ENCODE results near the gene MESD.

The MESD gene

DNA sequence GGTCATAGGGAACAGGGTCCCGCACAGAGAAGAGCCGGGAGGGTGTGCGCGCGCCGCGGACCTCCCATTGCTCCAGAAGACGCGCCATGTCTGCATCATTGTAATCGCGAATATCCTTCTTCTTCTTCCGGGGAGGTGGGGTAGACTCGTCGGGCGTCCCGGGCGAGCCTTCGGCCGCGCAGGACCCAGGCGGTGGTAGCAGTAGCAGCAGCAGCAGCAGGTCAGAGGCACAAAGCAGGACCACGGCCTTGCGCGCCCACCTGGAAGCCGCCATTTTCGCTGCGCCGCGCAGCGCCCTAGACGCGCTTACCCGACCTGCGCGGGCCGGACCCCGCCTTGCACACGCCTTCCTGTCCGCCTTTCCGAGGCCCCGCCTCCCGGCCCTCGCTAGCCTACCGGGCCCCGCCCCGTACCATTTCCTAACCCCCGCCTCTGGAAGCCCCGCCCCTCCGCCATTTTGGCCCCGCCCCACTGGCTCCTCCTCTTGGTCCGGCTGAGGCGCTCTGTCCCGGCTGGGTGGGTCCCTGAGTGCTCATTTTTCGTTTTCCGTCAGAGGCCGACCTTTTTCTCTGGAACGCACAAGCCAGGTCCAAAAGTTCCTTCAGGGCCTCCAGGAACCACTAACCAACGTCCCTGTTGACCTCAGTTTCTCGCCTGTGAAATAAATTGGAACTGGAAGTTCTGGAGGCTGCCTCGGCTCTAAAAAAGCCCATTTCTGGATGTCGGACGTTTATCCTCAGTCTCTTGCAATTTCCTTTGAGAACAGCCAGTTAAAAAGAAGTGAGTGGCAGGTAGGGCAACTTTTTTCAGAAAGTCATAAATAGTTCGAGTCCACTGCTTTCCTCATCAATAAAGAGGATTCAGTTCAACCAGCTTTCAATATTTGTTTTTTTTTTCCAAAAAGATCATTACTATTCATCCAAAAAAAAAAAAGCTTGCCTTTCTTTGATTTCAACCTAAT is at the start of gene MESD:
MESD (minus strand) TSS at position 302 of the 961 bp plus-strand sequence; CDS start at position 274, 28 bp downstream.
- Histone ChIP-seq H3K4me3 (ENCODE audit: low read length) (peak within 1 kb of the TSS; percentile 99), H3K9ac (ENCODE audit: low read length) (peak within 1 kb of the TSS; percentile 93), H3K9me3 (ENCODE audit: control insufficient read depth, low read length) (no peaks in the 10 kb centered on the region), H3K4me1 (ENCODE audit: control insufficient read depth, insufficient read depth, low read length) (peaks cover 50% of the 10 kb centered on the region), H3K36me3 (ENCODE audit: control insufficient read depth, insufficient read depth, low read length, severe bottlenecking) (no peaks in the 10 kb centered on the region), H3K27me3 (replicated peaks; ENCODE audit: control insufficient read depth, insufficient read depth, low read length) (no peaks in the 10 kb centered on the region)
- DNase-seq (ENCODE audit: low read depth), result peak; percentile 99

DNA sequence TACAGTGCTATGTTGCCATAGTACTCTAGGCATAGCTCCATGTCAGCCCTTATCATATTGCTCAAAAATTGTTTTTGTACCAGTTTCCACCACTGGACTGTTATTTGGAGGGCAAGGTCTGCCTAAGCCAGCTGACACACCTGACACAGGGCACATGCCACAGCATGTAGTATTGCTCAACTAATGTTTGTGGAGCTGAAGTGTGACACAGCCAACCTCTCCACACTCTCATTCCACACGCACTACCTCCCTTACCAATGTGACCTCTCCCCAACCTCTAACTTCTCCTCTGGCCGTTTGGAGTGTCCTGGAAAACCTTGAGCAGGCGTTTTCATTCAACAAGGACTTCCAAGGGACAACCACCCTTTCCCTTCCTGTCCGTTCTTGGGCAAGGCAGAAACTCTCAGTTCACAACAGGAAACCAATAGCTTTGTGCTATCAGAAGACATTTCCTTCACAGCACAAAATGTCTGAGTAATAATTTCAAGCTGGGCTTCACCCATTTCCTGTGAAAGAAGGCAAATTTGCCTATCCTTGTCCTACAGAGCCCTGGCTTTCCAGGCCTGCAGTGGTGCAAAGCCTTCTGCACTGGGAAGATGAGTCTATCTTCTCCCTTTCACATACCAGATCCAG is 49.5 kb upstream of the MESD start:
- Histone ChIP-seq H3K4me1 (ENCODE audit: control insufficient read depth, insufficient read depth, low read length) (no peaks in the 10 kb centered on the region), H3K27me3 (replicated peaks; ENCODE audit: control insufficient read depth, insufficient read depth, low read length) (no peaks in the 10 kb centered on the region), H3K4me3 (ENCODE audit: low read length) (no peak overlapping the region), H3K36me3 (ENCODE audit: control insufficient read depth, insufficient read depth, low read length, severe bottlenecking) (no peaks in the 10 kb centered on the region), H3K9ac (ENCODE audit: low read length) (no peak overlapping the region), H3K9me3 (ENCODE audit: control insufficient read depth, low read length) (no peaks in the 10 kb centered on the region)
- no peak for DNase-seq (ENCODE audit: low read depth)

DNA sequence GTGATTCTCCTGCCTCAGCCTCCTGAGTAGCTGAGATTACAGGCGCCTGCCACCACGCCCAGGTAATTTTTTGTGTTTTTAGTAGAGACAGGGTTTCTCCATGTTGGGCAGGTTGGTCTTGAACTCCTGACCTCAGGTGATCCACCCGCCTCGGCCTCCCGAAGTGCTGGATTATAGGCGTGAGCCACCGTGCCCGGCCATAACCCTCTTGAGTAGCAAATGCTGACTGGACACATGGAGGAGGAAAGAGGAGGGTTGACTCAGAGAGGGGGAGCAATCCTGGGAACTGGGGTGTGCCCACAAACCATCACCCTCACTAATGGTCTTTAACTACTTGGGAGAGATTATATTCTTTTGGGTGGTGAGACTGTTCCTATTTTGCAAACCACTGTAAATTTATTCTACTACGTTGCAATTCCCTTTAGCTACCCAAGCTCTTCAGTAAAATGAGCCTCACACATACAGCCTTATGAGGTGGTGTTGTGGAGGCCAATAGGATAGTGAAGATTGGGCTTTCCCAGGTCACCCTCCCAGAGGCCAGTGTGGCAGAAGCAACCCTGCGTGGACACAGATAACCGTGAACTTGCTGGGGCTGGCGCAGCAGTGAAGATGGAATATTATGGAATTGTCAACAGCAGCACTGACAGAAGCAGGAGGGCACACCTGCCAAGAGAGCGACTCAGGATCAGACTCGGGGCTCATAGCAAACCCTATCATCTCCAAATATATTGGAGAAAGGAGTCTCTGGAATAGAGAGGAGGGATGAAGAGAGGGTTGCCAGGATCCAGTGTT is 48.5 kb upstream of the MESD start:
- no peak overlapping the region for H3K9ac ChIP-seq (ENCODE audit: low read length)
- no peaks in the 10 kb centered on the region for H3K9me3 ChIP-seq (ENCODE audit: control insufficient read depth, low read length)
- no peak for DNase-seq (ENCODE audit: low read depth)
- H3K36me3 ChIP-seq (ENCODE audit: control insufficient read depth, insufficient read depth, low read length, severe bottlenecking), result no peaks in the 10 kb centered on the region
- no peak overlapping the region for H3K4me3 ChIP-seq (ENCODE audit: low read length)
- H3K4me1 ChIP-seq (ENCODE audit: control insufficient read depth, insufficient read depth, low read length), result no peaks in the 10 kb centered on the region
- no peaks in the 10 kb centered on the region for H3K27me3 ChIP-seq (replicated peaks; ENCODE audit: control insufficient read depth, insufficient read depth, low read length)

DNA sequence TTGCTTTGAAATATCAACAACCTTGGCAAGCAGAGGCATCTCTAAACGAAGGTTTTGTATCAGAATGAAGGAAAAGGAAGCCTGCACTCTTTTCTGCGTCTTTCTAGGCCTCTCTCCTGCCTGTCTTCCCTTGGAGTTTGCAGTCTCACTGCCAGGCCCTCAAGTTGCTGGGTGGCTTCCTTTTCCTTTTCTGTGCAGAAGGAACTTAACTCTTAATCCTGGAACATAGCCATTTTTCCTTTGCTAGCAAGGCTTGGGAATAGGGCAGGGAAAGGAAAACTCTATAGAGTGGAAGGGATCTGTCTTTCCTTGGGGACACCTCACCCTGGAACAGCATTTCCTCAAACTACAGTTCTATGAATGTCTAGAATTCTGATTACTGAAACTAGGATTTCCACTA is 43.9 kb upstream of the MESD start:
- Histone ChIP-seq H3K4me1 (ENCODE audit: control insufficient read depth, insufficient read depth, low read length) (peaks cover 6% of the 10 kb centered on the region), H3K36me3 (ENCODE audit: control insufficient read depth, insufficient read depth, low read length, severe bottlenecking) (no peaks in the 10 kb centered on the region), H3K4me3 (ENCODE audit: low read length) (no peak overlapping the region), H3K27me3 (replicated peaks; ENCODE audit: control insufficient read depth, insufficient read depth, low read length) (no peaks in the 10 kb centered on the region), H3K9ac (ENCODE audit: low read length) (no peak overlapping the region), H3K9me3 (ENCODE audit: control insufficient read depth, low read length) (no peaks in the 10 kb centered on the region)
- no peak for DNase-seq (ENCODE audit: low read depth)

DNA sequence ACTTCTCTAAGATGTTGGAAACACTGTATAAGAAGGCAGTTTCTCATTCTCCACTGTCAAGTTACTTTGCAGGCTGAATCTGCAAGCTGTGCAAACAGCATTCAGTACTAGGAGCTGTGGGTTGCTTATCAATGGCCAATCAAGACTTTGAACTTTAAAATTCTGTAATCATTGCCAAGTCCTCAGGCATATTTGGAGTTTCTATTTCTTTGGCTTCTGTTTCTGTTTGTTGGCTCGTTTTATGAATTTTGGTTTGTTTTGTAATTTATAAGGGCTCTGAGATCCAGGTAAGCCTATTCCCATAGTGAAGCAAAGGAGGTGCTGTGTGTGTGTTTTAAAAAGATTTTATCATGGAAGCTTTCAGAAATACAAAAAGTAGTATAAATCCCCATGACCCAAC is 43.2 kb upstream of the MESD start:
- no peaks in the 10 kb centered on the region for H3K36me3 ChIP-seq (ENCODE audit: control insufficient read depth, insufficient read depth, low read length, severe bottlenecking)
- DNase-seq (ENCODE audit: low read depth), result no peak

DNA sequence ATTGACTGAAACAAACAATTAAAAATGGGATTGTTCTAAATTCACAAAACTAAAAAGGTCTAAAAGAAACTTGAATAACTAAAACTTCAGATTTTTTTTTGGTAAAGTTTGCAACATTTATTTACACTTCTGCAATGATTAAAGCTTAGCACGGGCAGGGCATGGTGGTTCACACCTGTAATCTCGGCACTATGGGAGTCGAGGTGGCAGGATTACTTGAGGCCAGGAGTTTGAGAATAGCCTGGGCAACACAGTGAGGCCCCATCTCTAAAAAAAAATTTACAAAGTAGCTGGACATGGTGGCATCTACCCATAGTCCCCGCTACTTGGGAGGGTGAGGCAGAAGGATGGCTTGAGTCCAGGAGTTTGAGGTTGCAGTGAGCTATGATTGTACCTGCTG is 42.7 kb upstream of the MESD start:
- Histone ChIP-seq H3K27me3 (replicated peaks; ENCODE audit: control insufficient read depth, insufficient read depth, low read length) (no peaks in the 10 kb centered on the region), H3K9me3 (ENCODE audit: control insufficient read depth, low read length) (no peaks in the 10 kb centered on the region), H3K4me1 (ENCODE audit: control insufficient read depth, insufficient read depth, low read length) (peaks cover 6% of the 10 kb centered on the region), H3K4me3 (ENCODE audit: low read length) (no peak overlapping the region), H3K36me3 (ENCODE audit: control insufficient read depth, insufficient read depth, low read length, severe bottlenecking) (no peaks in the 10 kb centered on the region), H3K9ac (ENCODE audit: low read length) (no peak overlapping the region)
- DNase-seq (ENCODE audit: low read depth), result no peak

More for the DNA sequence above, 43.2 kb upstream of the MESD start:
- H3K4me3 ChIP-seq (ENCODE audit: low read length), result no peak overlapping the region
- H3K4me1 ChIP-seq (ENCODE audit: control insufficient read depth, insufficient read depth, low read length), result peaks cover 6% of the 10 kb centered on the region
- no peaks in the 10 kb centered on the region for H3K9me3 ChIP-seq (ENCODE audit: control insufficient read depth, low read length)
- no peak overlapping the region for H3K9ac ChIP-seq (ENCODE audit: low read length)
- no peaks in the 10 kb centered on the region for H3K27me3 ChIP-seq (replicated peaks; ENCODE audit: control insufficient read depth, insufficient read depth, low read length)

DNA sequence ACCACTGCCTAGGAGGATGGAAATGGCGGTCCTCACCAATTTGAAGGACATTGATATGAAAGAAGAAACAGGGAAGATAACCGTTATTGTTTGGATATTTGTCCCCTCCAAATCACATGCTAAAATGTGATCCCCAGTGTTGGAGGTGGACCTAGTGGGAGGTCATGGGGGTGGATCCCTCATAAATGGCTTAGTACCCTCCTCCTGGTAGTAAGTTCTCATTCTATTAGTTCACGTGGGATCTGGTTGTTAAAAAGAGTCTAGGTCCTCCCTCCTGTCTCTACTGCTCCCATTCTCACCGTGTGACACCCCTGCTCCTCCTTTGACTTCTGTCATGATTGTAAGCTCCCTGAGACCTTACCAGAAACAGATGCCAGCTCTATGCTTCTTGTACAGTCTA is 41.6 kb upstream of the MESD start:
- Histone ChIP-seq H3K9ac (ENCODE audit: low read length) (no peak overlapping the region), H3K9me3 (ENCODE audit: control insufficient read depth, low read length) (no peaks in the 10 kb centered on the region), H3K27me3 (replicated peaks; ENCODE audit: control insufficient read depth, insufficient read depth, low read length) (no peaks in the 10 kb centered on the region), H3K36me3 (ENCODE audit: control insufficient read depth, insufficient read depth, low read length, severe bottlenecking) (no peaks in the 10 kb centered on the region), H3K4me1 (ENCODE audit: control insufficient read depth, insufficient read depth, low read length) (peaks cover 11% of the 10 kb centered on the region), H3K4me3 (ENCODE audit: low read length) (no peak overlapping the region)
- DNase-seq (ENCODE audit: low read depth), result no peak

DNA sequence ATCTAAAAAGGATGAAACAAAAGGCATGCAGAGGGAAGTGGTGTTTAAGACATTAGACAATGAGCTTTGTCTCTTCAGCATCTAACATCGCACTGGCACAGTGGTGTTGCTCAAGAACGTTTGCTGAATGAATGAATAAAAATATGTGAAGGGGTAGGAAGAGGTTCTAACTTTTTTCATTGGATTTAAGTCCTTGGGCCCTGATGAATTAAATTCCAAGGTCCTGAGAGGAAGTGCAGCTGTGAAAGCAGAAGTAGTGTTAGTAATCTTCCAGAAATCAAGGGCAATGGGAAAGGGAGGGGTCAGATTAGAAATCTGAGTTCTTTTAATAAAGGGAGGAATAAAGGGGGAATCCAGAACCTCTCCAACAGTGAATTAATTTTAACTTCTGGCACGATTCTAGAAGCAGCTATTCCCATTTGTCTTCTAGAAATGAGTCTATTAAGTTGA is 40.7 kb upstream of the MESD start:
- no peak overlapping the region for H3K4me3 ChIP-seq (ENCODE audit: low read length)
- H3K4me1 ChIP-seq (ENCODE audit: control insufficient read depth, insufficient read depth, low read length), result peaks cover 20% of the 10 kb centered on the region
- H3K9ac ChIP-seq (ENCODE audit: low read length), result no peak overlapping the region
- DNase-seq (ENCODE audit: low read depth), result no peak
- H3K36me3 ChIP-seq (ENCODE audit: control insufficient read depth, insufficient read depth, low read length, severe bottlenecking), result no peaks in the 10 kb centered on the region
- H3K27me3 ChIP-seq (replicated peaks; ENCODE audit: control insufficient read depth, insufficient read depth, low read length), result no peaks in the 10 kb centered on the region
- H3K9me3 ChIP-seq (ENCODE audit: control insufficient read depth, low read length), result no peaks in the 10 kb centered on the region

DNA sequence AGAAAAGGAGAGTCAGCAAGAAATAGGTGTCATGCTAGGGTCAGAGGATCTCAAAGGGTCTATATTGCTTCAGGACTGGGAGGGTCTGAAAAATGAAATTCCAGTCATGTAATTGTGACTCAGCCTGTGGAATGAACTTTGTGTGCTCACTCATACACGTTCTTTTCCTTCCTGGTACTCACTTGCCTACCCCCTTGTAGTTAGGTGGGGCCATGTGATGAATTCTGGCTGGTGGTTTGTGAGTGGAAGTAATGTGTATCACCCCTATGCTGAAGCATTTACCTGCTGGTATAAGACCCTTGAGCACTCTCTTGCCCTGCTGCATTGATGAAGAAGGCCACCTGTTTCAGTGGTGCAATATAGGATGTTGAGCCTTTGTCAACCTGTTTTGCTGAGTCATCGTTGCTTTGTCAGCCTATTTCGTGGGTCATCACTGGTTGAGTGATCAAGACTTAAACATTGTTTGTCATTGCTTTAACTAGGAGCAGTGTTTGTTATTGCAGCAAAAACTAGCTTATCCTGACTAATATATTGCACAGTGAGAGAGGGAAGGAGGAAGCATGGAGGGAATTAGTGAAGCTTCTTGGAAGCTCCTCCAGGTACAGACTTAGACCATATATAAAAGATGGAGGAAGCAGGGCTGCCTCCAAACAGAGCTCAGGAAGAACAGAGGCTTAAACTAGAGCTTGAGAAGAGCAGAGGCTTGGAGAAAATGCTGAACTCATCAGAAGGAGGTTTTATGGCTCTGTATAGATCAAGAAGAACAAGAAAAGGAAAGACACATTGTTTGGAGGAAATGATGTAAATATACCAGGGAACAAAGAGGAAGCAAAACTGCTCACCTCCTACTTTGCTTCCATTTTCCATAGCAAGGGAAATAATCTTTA is 40.0 kb upstream of the MESD start:
- Histone ChIP-seq H3K36me3 (ENCODE audit: control insufficient read depth, insufficient read depth, low read length, severe bottlenecking) (no peaks in the 10 kb centered on the region), H3K27me3 (replicated peaks; ENCODE audit: control insufficient read depth, insufficient read depth, low read length) (no peaks in the 10 kb centered on the region), H3K4me1 (ENCODE audit: control insufficient read depth, insufficient read depth, low read length) (peaks cover 27% of the 10 kb centered on the region), H3K9me3 (ENCODE audit: control insufficient read depth, low read length) (no peaks in the 10 kb centered on the region), H3K4me3 (ENCODE audit: low read length) (no peak overlapping the region), H3K9ac (ENCODE audit: low read length) (no peak overlapping the region)
- peak; percentile 21 for DNase-seq (ENCODE audit: low read depth)

DNA sequence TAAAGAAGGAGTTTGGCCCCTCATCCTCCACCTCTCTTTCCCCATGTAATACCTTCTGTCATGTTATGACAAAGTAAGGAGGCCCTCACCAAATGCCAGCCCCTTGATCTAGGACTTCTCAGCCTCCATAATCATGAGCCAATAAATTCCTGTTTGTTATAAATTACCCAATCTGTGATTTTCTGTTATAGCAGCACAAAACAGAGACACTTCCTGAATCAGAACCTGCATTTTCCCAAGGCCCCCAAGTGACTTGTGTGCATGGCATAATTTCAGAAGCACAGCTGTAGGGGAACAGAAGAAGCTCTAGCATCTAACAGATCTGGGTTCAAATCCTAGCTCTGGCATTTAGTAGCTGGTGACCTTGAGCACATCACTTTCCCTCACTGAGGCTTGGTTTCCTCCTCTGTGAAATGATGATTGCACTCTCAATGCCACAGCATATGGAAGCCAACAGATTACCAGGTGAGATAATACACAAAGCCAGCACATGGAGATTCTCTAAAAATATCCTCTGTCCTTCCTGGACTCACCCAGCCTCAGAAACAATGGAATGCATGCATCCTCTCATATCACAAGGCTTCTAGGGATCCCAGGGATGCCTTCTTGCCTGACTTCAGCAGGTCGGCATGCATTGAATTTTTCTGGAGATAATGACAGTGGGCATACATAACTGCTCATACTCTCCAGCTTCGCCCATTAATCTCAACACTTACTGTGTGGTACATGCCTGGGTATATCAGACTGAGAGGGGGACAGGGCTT is 37.4 kb upstream of the MESD start:
- no peak for DNase-seq (ENCODE audit: low read depth)
- Histone ChIP-seq H3K4me1 (ENCODE audit: control insufficient read depth, insufficient read depth, low read length) (peaks cover 41% of the 10 kb centered on the region), H3K9me3 (ENCODE audit: control insufficient read depth, low read length) (no peaks in the 10 kb centered on the region), H3K36me3 (ENCODE audit: control insufficient read depth, insufficient read depth, low read length, severe bottlenecking) (no peaks in the 10 kb centered on the region), H3K9ac (ENCODE audit: low read length) (no peak overlapping the region), H3K4me3 (ENCODE audit: low read length) (no peak overlapping the region), H3K27me3 (replicated peaks; ENCODE audit: control insufficient read depth, insufficient read depth, low read length) (no peaks in the 10 kb centered on the region)
